ENCODE measurements around the gene C11orf58.

GRCh38 chr11:16738193-16738946, at the start of gene C11orf58:
- no peak for TF ChIP-seq EZH2 (optimal IDR thresholded peaks at IDR 0.05; ENCODE audit: low read depth, low read length)
- TF ChIP-seq CTCF (IDR thresholded peaks at IDR 0.05; ENCODE audit: low read length), result no peak
- TF ChIP-seq EZH2phosphoT487 (IDR thresholded peaks at IDR 0.05; ENCODE audit: low read length), result no peak
